Prostate gland (tissue), 2 donors: ENCODE data around the gene C2CD4C.

ENCODE experiments used
- POLR2A ChIP-seq: fragments of 450-650 bp; IDR thresholded peaks from one replicate; pipeline ENCODE4 v1.6.1; 2016; ENCODE audit warnings: antibody characterized with exemption, mild to moderate bottlenecking
- TF ChIP-seq, protein P1 (sequence below), 4 experiments: fragments of 200-600 bp in 2 of 4; fragments of 450-650 bp in 2 of 4; sonication (generic) in 2 of 4; IDR thresholded peaks; 1 replicate in 3 of 4; 2 replicates in 1 of 4; pipeline ENCODE4 v1.5.1; 2016 to 2019; ENCODE audit warnings: antibody characterized with exemption in 4 of 4, mild to moderate bottlenecking in 2 of 4, moderate library complexity in 2 of 4

DNA sequence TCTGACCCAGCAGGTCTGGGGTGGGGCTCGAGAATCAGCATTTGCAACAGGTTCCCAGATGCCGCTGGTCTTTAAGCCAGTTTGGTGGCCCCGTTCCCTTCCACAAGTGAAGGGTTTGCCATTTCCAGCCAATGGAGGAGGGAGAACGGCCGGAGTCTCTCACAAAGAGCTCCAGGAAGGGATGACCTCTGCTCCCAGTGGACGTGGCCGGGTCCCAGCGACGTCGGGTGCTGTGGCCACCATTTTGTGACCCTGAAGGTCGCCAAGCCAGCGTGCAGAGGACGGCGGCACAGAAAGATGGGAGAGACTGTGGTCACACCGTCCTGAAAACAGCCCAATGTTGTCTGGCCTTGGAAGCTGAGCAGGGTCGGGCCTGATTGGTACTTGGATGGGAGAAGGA is 43.9 kb upstream of the C2CD4C start:
- TF ChIP-seq POLR2A: no peak
- TF ChIP-seq, protein P1, sequence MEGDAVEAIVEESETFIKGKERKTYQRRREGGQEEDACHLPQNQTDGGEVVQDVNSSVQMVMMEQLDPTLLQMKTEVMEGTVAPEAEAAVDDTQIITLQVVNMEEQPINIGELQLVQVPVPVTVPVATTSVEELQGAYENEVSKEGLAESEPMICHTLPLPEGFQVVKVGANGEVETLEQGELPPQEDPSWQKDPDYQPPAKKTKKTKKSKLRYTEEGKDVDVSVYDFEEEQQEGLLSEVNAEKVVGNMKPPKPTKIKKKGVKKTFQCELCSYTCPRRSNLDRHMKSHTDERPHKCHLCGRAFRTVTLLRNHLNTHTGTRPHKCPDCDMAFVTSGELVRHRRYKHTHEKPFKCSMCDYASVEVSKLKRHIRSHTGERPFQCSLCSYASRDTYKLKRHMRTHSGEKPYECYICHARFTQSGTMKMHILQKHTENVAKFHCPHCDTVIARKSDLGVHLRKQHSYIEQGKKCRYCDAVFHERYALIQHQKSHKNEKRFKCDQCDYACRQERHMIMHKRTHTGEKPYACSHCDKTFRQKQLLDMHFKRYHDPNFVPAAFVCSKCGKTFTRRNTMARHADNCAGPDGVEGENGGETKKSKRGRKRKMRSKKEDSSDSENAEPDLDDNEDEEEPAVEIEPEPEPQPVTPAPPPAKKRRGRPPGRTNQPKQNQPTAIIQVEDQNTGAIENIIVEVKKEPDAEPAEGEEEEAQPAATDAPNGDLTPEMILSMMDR (IDR thresholded peaks at IDR 0.05): no peak
